ENCODE measurements around the gene KCNH6.

KCNH6 gene

GRCh38 chr17:63542942-63543821 is 20.0 kb downstream of the KCNH6 start:
- no peak overlapping the region for H3K4me3 Mint-ChIP-seq
- no peak for DNase-seq (ENCODE audit: low spot score)
- H3K27me3 Mint-ChIP-seq (ENCODE audit: low read depth): peaks cover 20% of the 10 kb centered on the region
- H3K4me1 Mint-ChIP-seq (ENCODE audit: low read depth): peaks cover 2% of the 10 kb centered on the region
- no peak overlapping the region for H3K27ac Mint-ChIP-seq
- H3K9me3 Mint-ChIP-seq: no peaks in the 10 kb centered on the region
- H3K36me3 Mint-ChIP-seq (ENCODE audit: low read depth): no peaks in the 10 kb centered on the region

GRCh38 chr17:63543822-63544420 is 20.8 kb downstream of the KCNH6 start:
- no peaks in the 10 kb centered on the region for H3K9me3 Mint-ChIP-seq
- no peaks in the 10 kb centered on the region for H3K4me1 Mint-ChIP-seq (ENCODE audit: low read depth)
- H3K27ac Mint-ChIP-seq: no peak overlapping the region
- H3K4me3 Mint-ChIP-seq: no peak overlapping the region
- DNase-seq (ENCODE audit: low spot score): no peak
- peaks cover 14% of the 10 kb centered on the region for H3K27me3 Mint-ChIP-seq (ENCODE audit: low read depth)
- H3K36me3 Mint-ChIP-seq (ENCODE audit: low read depth): no peaks in the 10 kb centered on the region

GRCh38 chr17:63544467-63545301 is 21.5 kb downstream of the KCNH6 start:
- Mint-ChIP-seq H3K27me3 (ENCODE audit: low read depth) (peaks cover 6% of the 10 kb centered on the region), H3K4me3 (no peak overlapping the region), H3K4me1 (ENCODE audit: low read depth) (peaks cover 2% of the 10 kb centered on the region), H3K36me3 (ENCODE audit: low read depth) (no peaks in the 10 kb centered on the region), H3K9me3 (no peaks in the 10 kb centered on the region), H3K27ac (no peak overlapping the region)
- DNase-seq (ENCODE audit: low spot score): no peak

GRCh38 chr17:63546308-63547082 is 23.3 kb downstream of the KCNH6 start:
- H3K9me3 Mint-ChIP-seq: no peaks in the 10 kb centered on the region
- H3K27ac Mint-ChIP-seq: no peak overlapping the region
- no peak for DNase-seq (ENCODE audit: low spot score)
- H3K4me1 Mint-ChIP-seq (ENCODE audit: low read depth): peaks cover 7% of the 10 kb centered on the region
- no peaks in the 10 kb centered on the region for H3K27me3 Mint-ChIP-seq (ENCODE audit: low read depth)
- no peak overlapping the region for H3K4me3 Mint-ChIP-seq
- H3K36me3 Mint-ChIP-seq (ENCODE audit: low read depth): peaks cover 2% of the 10 kb centered on the region

- peaks cover 11% of the 10 kb centered on the region for H3K4me1 Mint-ChIP-seq (ENCODE audit: low read depth)
- H3K27ac Mint-ChIP-seq: no peak overlapping the region
- H3K4me3 Mint-ChIP-seq: no peak overlapping the region
- DNase-seq (ENCODE audit: low spot score): no peak
- peaks cover 6% of the 10 kb centered on the region for H3K36me3 Mint-ChIP-seq (ENCODE audit: low read depth)
- H3K9me3 Mint-ChIP-seq: no peaks in the 10 kb centered on the region
- H3K27me3 Mint-ChIP-seq (ENCODE audit: low read depth): no peaks in the 10 kb centered on the region
Measured at GRCh38 chr17:63547083-63547523, 23.9 kb downstream of the KCNH6 start.

GRCh38 chr17:63549289-63549945 is 26.3 kb downstream of the KCNH6 start:
- peaks cover 18% of the 10 kb centered on the region for H3K36me3 Mint-ChIP-seq (ENCODE audit: low read depth)
- peak overlapping the region; percentile 94 for H3K4me3 Mint-ChIP-seq
- H3K27ac Mint-ChIP-seq: peak overlapping the region; percentile 93
- H3K27me3 Mint-ChIP-seq (ENCODE audit: low read depth): no peaks in the 10 kb centered on the region
- H3K4me1 Mint-ChIP-seq (ENCODE audit: low read depth): peaks cover 28% of the 10 kb centered on the region
- H3K9me3 Mint-ChIP-seq: no peaks in the 10 kb centered on the region
- no peak for DNase-seq (ENCODE audit: low spot score)

GRCh38 chr17:63549946-63550816 is 27.0 kb downstream of the KCNH6 start, which contains the start of gene DCAF7:
TSS of gene DCAF7 (plus strand) at chr17:63550477. CDS start at chr17:63550678, 201 bp downstream.
- H3K4me1 Mint-ChIP-seq (ENCODE audit: low read depth): peaks cover 34% of the 10 kb centered on the region
- no peaks in the 10 kb centered on the region for H3K9me3 Mint-ChIP-seq
- peak within 1 kb of the TSS; percentile 93 for H3K27ac Mint-ChIP-seq
- peaks cover 24% of the 10 kb centered on the region for H3K36me3 Mint-ChIP-seq (ENCODE audit: low read depth)
- H3K4me3 Mint-ChIP-seq: peak within 1 kb of the TSS; percentile 94
- H3K27me3 Mint-ChIP-seq (ENCODE audit: low read depth): no peaks in the 10 kb centered on the region
- peak; percentile 100 for DNase-seq (ENCODE audit: low spot score)

- H3K27ac Mint-ChIP-seq: peak overlapping the region; percentile 93
- no peaks in the 10 kb centered on the region for H3K27me3 Mint-ChIP-seq (ENCODE audit: low read depth)
- peak; percentile 10 for DNase-seq (ENCODE audit: low spot score)
- H3K4me3 Mint-ChIP-seq: peak overlapping the region; percentile 94
- peaks cover 40% of the 10 kb centered on the region for H3K4me1 Mint-ChIP-seq (ENCODE audit: low read depth)
- no peaks in the 10 kb centered on the region for H3K9me3 Mint-ChIP-seq
- peaks cover 32% of the 10 kb centered on the region for H3K36me3 Mint-ChIP-seq (ENCODE audit: low read depth)
Measured at GRCh38 chr17:63550817-63551639, 27.9 kb downstream of the KCNH6 start.

GRCh38 chr17:63552211-63552610 is 29.1 kb downstream of the KCNH6 start:
- Mint-ChIP-seq H3K9me3 (no peaks in the 10 kb centered on the region), H3K27ac (peak overlapping the region; percentile 77), H3K36me3 (ENCODE audit: low read depth) (peaks cover 39% of the 10 kb centered on the region), H3K4me1 (ENCODE audit: low read depth) (peaks cover 46% of the 10 kb centered on the region), H3K4me3 (peak overlapping the region; percentile 94), H3K27me3 (ENCODE audit: low read depth) (no peaks in the 10 kb centered on the region)
- no peak for DNase-seq (ENCODE audit: low spot score)

- H3K36me3 Mint-ChIP-seq (ENCODE audit: low read depth): peaks cover 44% of the 10 kb centered on the region
- H3K4me1 Mint-ChIP-seq (ENCODE audit: low read depth): peaks cover 46% of the 10 kb centered on the region
- no peak for DNase-seq (ENCODE audit: low spot score)
- no peak overlapping the region for H3K4me3 Mint-ChIP-seq
- H3K27ac Mint-ChIP-seq: no peak overlapping the region
- H3K9me3 Mint-ChIP-seq: no peaks in the 10 kb centered on the region
- no peaks in the 10 kb centered on the region for H3K27me3 Mint-ChIP-seq (ENCODE audit: low read depth)
Measured at GRCh38 chr17:63555500-63556156, 32.5 kb downstream of the KCNH6 start.

- H3K9me3 Mint-ChIP-seq: no peaks in the 10 kb centered on the region
- H3K27me3 Mint-ChIP-seq (ENCODE audit: low read depth): no peaks in the 10 kb centered on the region
- H3K27ac Mint-ChIP-seq: no peak overlapping the region
- DNase-seq (ENCODE audit: low spot score): no peak
- H3K4me3 Mint-ChIP-seq: no peak overlapping the region
- H3K4me1 Mint-ChIP-seq (ENCODE audit: low read depth): peaks cover 40% of the 10 kb centered on the region
- peaks cover 38% of the 10 kb centered on the region for H3K36me3 Mint-ChIP-seq (ENCODE audit: low read depth)
Measured at GRCh38 chr17:63557416-63557815, 34.3 kb downstream of the KCNH6 start.

Measured in T-helper 2 cell treated with Interferon-gamma antibody and Interleukin-4, amounts not matched to agents 5 μg/mL and 100 μg/mL, for 36 hours (primary cell).